ENCODE measurements around the gene TP53BP2. TPM values are rescaled to one million over a fixed set of nuclear protein-coding genes. Genes with fewer than 3 reads are reported as not detected.

The TP53BP2 gene
- total RNA-seq, 1 donor from 2014 or later: 59.2 TPM

DNA sequence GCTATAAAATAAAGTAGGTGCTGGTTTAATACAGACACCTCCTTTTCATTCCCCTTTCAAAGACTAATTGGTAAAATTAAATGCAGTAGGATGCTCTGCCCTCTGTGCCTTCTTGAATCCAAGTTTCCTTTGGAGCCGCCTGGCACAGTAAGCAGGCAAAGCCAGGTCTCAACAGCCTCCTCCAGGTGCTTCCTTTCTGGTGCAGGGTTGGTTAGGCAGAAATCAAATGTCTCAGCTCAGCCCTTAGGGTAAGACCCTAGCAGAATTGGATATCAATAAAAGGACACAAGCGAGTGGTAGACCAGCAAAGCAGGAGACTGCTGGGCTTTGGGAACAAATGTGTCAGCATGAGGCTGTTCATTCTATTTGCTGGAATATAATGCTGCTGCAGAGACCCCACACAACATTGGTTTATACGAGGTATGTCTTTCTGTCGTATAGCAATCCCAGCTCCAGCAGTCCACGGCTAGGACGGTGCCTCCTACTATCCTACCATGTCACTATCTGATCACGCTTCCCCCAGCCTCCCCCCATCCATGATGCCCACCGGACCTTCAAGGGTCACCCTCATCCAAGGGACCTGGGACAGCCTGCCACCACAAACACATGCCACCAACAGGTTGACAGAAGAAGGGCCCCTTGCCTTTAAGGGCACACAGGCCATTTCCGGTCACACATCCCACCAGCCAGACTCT is 75.0 kb downstream of the TP53BP2 start:
- no peak for TF ChIP-seq CTCF (IDR thresholded peaks at IDR 0.05; ENCODE audit: unreplicated experiment)

DNA sequence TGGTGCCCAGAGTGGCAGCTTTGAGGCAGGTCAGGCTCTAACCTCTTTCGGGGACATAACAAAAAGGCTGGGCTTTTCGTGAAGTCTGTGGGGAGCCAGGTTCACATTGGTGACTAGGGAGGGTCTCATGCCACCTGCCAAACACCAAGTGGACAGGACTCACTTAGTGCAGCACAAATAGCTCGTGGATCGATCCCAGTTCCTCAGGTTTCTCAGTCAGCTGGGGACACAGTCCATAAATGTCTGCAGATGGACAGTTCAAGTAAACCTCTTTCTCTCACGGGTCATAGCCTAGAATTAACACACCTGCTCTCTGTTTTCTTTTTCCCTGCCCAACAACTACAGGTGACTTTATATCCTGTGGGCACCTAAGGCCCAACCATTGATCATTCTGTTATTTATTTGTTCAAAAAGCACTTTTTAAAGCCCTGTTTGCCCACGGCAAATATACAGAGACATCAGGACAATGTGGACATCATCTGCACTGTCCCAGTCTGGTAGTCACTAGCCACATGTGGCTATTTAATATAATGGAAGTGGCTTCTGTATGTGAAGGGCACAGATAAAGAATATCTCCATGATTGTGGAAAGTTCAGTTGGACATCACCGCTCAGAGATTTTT is 79.9 kb downstream of the TP53BP2 start:
- Mint-ChIP-seq H3K9me3 (ENCODE audit: low read depth) (peaks cover 3% of the 10 kb centered on the region), H3K27ac (peak overlapping the region; percentile 95), H3K4me1 (ENCODE audit: low read depth) (peaks cover 34% of the 10 kb centered on the region), H3K27me3 (peaks cover 4% of the 10 kb centered on the region), H3K36me3 (ENCODE audit: insufficient read depth) (peaks cover 21% of the 10 kb centered on the region), H3K4me3 (ENCODE audit: low read depth) (no peak overlapping the region)
- DNase-seq (ENCODE audit: low spot score, unreplicated experiment): no peak
- no peak for TF ChIP-seq CTCF (IDR thresholded peaks at IDR 0.05; ENCODE audit: unreplicated experiment)

More for the DNA sequence above, 75.0 kb downstream of the TP53BP2 start:
- Mint-ChIP-seq H3K4me3 (ENCODE audit: low read depth) (no peak overlapping the region), H3K36me3 (ENCODE audit: insufficient read depth) (peaks cover 23% of the 10 kb centered on the region), H3K27ac (peak overlapping the region; percentile 96), H3K27me3 (no peaks in the 10 kb centered on the region), H3K9me3 (ENCODE audit: low read depth) (peaks cover 3% of the 10 kb centered on the region), H3K4me1 (ENCODE audit: low read depth) (peaks cover 28% of the 10 kb centered on the region)
- no peak for DNase-seq (ENCODE audit: low spot score, unreplicated experiment)

GRCh38 chr1:223765036-223765718 is 80.6 kb downstream of the TP53BP2 start:
- DNase-seq (ENCODE audit: low spot score, unreplicated experiment): no peak
- H3K4me3 Mint-ChIP-seq (ENCODE audit: low read depth): peak overlapping the region; percentile 31
- H3K27ac Mint-ChIP-seq: peak overlapping the region; percentile 95
- H3K4me1 Mint-ChIP-seq (ENCODE audit: low read depth): peaks cover 38% of the 10 kb centered on the region
- peaks cover 8% of the 10 kb centered on the region for H3K27me3 Mint-ChIP-seq
- peaks cover 20% of the 10 kb centered on the region for H3K36me3 Mint-ChIP-seq (ENCODE audit: insufficient read depth)
- TF ChIP-seq CTCF (IDR thresholded peaks at IDR 0.05; ENCODE audit: unreplicated experiment): no peak
- H3K9me3 Mint-ChIP-seq (ENCODE audit: low read depth): peaks cover 3% of the 10 kb centered on the region

GRCh38 chr1:223763881-223764280 is 81.9 kb downstream of the TP53BP2 start:
- DNase-seq (ENCODE audit: low spot score, unreplicated experiment): no peak
- peaks cover 38% of the 10 kb centered on the region for H3K4me1 Mint-ChIP-seq (ENCODE audit: low read depth)
- no peak overlapping the region for H3K4me3 Mint-ChIP-seq (ENCODE audit: low read depth)
- peaks cover 19% of the 10 kb centered on the region for H3K27me3 Mint-ChIP-seq
- peaks cover 7% of the 10 kb centered on the region for H3K36me3 Mint-ChIP-seq (ENCODE audit: insufficient read depth)
- H3K27ac Mint-ChIP-seq: peak overlapping the region; percentile 29
- TF ChIP-seq CTCF (IDR thresholded peaks at IDR 0.05; ENCODE audit: unreplicated experiment): no peak
- no peaks in the 10 kb centered on the region for H3K9me3 Mint-ChIP-seq (ENCODE audit: low read depth)

DNA sequence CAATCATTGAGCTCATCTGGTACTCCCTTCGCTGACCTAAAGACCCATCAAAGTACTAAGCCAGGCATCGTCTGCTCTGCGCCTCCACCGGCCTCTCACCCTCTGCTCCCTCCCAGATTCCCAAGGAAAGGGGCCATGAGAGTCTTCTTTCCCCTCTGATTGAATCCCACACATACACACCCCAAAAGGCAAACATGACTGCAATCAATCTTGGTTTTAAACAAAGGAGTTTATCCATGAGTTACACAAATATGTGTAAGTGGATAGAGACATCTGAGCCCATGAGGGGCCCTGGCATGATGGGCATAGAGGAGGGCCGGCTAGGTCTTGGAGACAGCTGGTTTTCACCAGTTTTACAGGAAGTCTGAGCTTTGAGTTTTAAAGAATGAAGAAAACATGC is 82.5 kb downstream of the TP53BP2 start:
- peaks cover 23% of the 10 kb centered on the region for H3K27me3 Mint-ChIP-seq
- H3K4me1 Mint-ChIP-seq (ENCODE audit: low read depth): peaks cover 38% of the 10 kb centered on the region
- peak overlapping the region; percentile 76 for H3K27ac Mint-ChIP-seq
- no peak for DNase-seq (ENCODE audit: low spot score, unreplicated experiment)
- no peak for TF ChIP-seq CTCF (IDR thresholded peaks at IDR 0.05; ENCODE audit: unreplicated experiment)
- peak overlapping the region; percentile 31 for H3K4me3 Mint-ChIP-seq (ENCODE audit: low read depth)
- no peaks in the 10 kb centered on the region for H3K9me3 Mint-ChIP-seq (ENCODE audit: low read depth)
- H3K36me3 Mint-ChIP-seq (ENCODE audit: insufficient read depth): peaks cover 5% of the 10 kb centered on the region

Measured in progenitor cell of endocrine pancreas (in vitro differentiated cells).